RPMI8226 (cell line): Measurements from ENCODE around the gene DDX59.

Experiments used
- DNase-seq: peaks from one replicate; pipeline ENCODE4 v3.0.0-alpha.2; 2015

The DDX59 gene

GRCh38 chr1:200628223-200628881 is 41.4 kb downstream of the DDX59 start:
- DNase-seq, result peak; percentile 67

- no peak for DNase-seq
Observed at GRCh38 chr1:200627575-200628222, 42.0 kb downstream of the DDX59 start.

DNA sequence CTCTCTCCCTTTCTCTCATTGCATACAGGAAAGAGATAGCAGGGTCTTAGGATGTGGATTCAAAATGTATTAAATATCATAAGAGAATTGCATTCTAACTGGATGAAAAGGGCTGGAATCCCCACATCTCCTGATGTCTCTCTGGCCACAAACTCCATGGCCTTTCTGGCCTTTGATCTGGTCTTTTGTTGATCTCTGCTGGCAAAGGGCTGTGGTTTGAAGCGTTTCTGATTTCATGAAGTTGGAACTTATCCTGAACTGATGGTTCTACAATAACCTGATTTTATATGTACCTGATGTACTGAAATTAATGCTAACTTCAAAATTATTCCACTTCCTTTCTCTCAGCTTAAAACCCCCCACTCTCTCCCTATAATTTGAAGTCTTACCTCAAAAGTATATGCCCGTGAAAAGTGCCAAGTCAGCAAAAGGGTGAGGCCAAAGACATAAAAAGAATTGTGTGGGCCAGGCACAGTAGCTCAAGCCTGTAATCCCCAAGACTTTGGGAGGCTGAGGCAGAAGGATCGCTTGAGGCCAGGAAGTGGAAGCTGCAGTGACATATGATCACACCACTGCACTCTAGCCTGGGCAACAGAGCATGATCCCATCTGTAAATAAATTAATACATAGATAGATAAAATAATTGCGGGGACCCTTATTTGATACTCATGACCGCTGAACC is 42.7 kb downstream of the DDX59 start:
- peak; percentile 39 for DNase-seq

GRCh38 chr1:200625381-200625824 is 44.3 kb downstream of the DDX59 start:
- peak; percentile 31 for DNase-seq

- DNase-seq, result no peak
Observed at GRCh38 chr1:200624679-200625335, 44.9 kb downstream of the DDX59 start.

GRCh38 chr1:200620273-200621131 is 49.2 kb downstream of the DDX59 start, which contains the start of gene KIF14:
Gene KIF14, minus strand, starts transcription at chr1:200620751. Its CDS starts 2,028 bp downstream, at chr1:200618723.
- DNase-seq, result peak; percentile 98

GRCh38 chr1:200619894-200620272 is 49.8 kb downstream of the DDX59 start:
- DNase-seq, result no peak

DNA sequence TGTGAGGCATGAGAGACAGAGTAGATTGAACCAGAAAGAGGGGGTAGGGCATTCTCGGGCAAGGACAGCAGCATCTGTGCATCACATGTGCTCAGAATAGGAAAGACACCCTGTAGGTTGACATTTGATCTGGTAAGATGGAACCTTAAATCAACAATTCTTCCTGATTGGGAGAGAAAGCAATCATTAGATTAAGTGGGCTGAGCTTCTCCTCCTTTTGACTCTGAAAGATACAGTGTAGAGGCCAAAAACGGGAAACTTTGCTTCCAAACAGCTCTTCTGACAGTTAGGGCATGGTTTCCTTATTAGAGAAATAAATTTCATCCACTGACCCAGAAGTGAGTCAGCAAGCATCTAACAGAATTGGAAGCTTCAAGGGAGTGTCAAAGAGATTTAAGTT is 58.9 kb downstream of the DDX59 start:
- DNase-seq, result no peak

GRCh38 chr1:200602632-200603031 is 67.1 kb downstream of the DDX59 start:
- DNase-seq, result no peak
